Cardiac fibroblast (primary cell): ENCODE data around the gene SCYGR4.
A peak's percentile ranks its signal among the peaks of the same experiment; 100 is the strongest.
"Not testable (repeated sequence)": the region's sequence is repeated elsewhere in the genome, so short reads cannot be mapped to it uniquely, and the experiment has no call there.

ENCODE experiments used
- DNase-seq, 2 donors: peaks; one replicate each; pipeline versions ENCODE4 v3.0.0 to v3.0.0-alpha.2; 2010; ENCODE audit warnings: low read depth in 2 of 2
- H3K4me3 ChIP-seq, 2 donors: replicated peaks in 1 of 2; 1 replicate in 1 of 2; 2 replicates in 1 of 2; pipeline ENCODE4 v1.5.1; 2011; ENCODE audit warnings: low read depth in 2 of 2, low read length in 2 of 2, mild to moderate bottlenecking in 2 of 2, moderate library complexity in 1 of 2
- CTCF ChIP-seq: IDR thresholded peaks from one replicate; pipeline ENCODE4 v1.5.1; 2011; ENCODE audit warnings: low read depth, mild to moderate bottlenecking, low read length, inconsistent platforms

SCYGR4 gene

GRCh38 chr2:227657199-227657845, 40.0 kb downstream of the SCYGR4 start:
- TF ChIP-seq CTCF: no peak
- no peak overlapping the region for H3K4me3 ChIP-seq
- DNase-seq: peak; percentile 86 to 91

- no peak for TF ChIP-seq CTCF
- no peak for DNase-seq
- H3K4me3 ChIP-seq: no peak overlapping the region
Measured at GRCh38 chr2:227661025-227661649, 43.8 kb downstream of the SCYGR4 start.

- no peak for TF ChIP-seq CTCF
- no peak overlapping the region for H3K4me3 ChIP-seq
Measured at GRCh38 chr2:227661827-227662226, 44.5 kb downstream of the SCYGR4 start.

GRCh38 chr2:227665189-227665940, 48.1 kb downstream of the SCYGR4 start:
- H3K4me3 ChIP-seq: no peak overlapping the region
- no peak for TF ChIP-seq CTCF
- no peak for DNase-seq

More at GRCh38 chr2:227661827-227662226, 44.5 kb downstream of the SCYGR4 start:
- no peak for DNase-seq

- not testable (repeated sequence) for DNase-seq, H3K4me3 ChIP-seq
Measured at GRCh38 chr2:227666631-227667170, 49.4 kb downstream of the SCYGR4 start, which contains the start of gene SCYGR5. SCYGR5 (plus strand) TSS chr2:227666804; CDS start chr2:227666804, 0 bp downstream.
